Mesodermal cell (in vitro differentiated cells): Measurements from ENCODE around the gene ZBTB5.
"Not testable (repeated sequence)": the region's sequence is repeated elsewhere in the genome, so short reads cannot be mapped to it uniquely, and the experiment has no call there.

Experiments used
- H3K27ac ChIP-seq: 2 replicates; pipeline ENCODE4 v1.7.0; 2013; ENCODE audit warnings: mild to moderate bottlenecking, low read depth, low read length, moderate library complexity; ENCODE audit not compliant: severe bottlenecking
- H3K36me3 ChIP-seq: 2 replicates; pipeline ENCODE4 v1.7.1; 2013; ENCODE audit warnings: mild to moderate bottlenecking, low read length, moderate library complexity; ENCODE audit not compliant: control insufficient read depth, insufficient read depth
- H3K4me1 ChIP-seq: one replicate; pipeline ENCODE4 v1.7.1; 2013; ENCODE audit warnings: mild to moderate bottlenecking, low read length; ENCODE audit not compliant: insufficient read depth, control insufficient read depth, poor library complexity, severe bottlenecking
- H3K4me3 ChIP-seq: 2 replicates; pipeline ENCODE4 v1.7.0; 2013; ENCODE audit warnings: low read length, control low read depth, mild to moderate bottlenecking; ENCODE audit not compliant: insufficient read depth, poor library complexity, severe bottlenecking; ENCODE audit errors: extremely low read depth
- H3K9me3 ChIP-seq: 2 replicates; pipeline ENCODE4 v1.7.1; 2013; ENCODE audit warnings: mild to moderate bottlenecking, low read length, moderate library complexity; ENCODE audit not compliant: control insufficient read depth
- WGBS, 2 experiments: methylation state at CpG; one replicate each; pipeline ENCODE4 v1.1.5; 2013; ENCODE audit warnings: missing lambda C conversion rate in 2 of 2; ENCODE audit not compliant: insufficient coverage in 2 of 2; 5-methylcytosine and 5-hydroxymethylcytosine counted together

Gene ZBTB5

GRCh38 chr9:37399336-37399735, 65.9 kb downstream of the ZBTB5 start:
- 100% methylated on average over 1 of the region's 2 CpGs; no CpG with 5 or more reads in 1 of the 2 experiments for WGBS, 2 experiments
- Histone ChIP-seq H3K9me3 (no peaks in the 10 kb centered on the region), H3K4me3 (no peak overlapping the region), H3K27ac (no peak overlapping the region), H3K36me3 (no peaks in the 10 kb centered on the region), H3K4me1 (no peaks in the 10 kb centered on the region)

DNA sequence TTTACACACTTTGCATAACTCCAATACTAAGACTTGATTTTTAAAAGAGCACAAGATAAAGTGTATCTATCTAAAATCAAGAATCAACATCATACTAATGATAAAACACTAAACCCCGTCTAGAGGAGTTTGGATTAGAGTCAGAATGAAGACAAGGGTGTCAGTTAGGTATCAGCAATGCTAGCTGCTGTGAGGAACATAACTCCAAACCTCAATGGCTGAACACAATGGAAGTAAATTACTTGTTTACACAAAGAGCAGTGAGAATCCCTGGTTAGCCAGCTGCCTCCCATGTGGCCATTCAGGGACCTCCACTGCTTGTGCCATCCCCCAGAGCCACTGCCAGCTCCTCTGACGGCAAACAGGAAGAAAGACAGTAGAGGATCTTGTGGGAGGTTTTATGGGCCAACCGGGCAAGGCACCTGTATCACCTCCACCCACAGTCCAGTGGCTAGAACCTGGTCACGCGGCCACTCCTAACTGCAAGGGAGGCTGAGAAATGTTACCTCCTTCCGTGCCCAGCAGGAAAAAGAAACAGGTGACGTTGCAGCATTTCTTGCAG, 66.7 kb downstream of the ZBTB5 start:
- WGBS, 2 experiments = 94 to 98% methylated on average over 4 of the region's 7 CpGs
- H3K27ac ChIP-seq = no peak overlapping the region
- H3K4me3 ChIP-seq = no peak overlapping the region
- no peaks in the 10 kb centered on the region for H3K9me3 ChIP-seq
- H3K36me3 ChIP-seq = no peaks in the 10 kb centered on the region
- no peaks in the 10 kb centered on the region for H3K4me1 ChIP-seq

GRCh38 chr9:37397948-37398347, 67.3 kb downstream of the ZBTB5 start:
- H3K4me3 ChIP-seq = not testable (repeated sequence)
- 100% methylated on average over 1 of the region's 3 CpGs for WGBS, 2 experiments

DNA sequence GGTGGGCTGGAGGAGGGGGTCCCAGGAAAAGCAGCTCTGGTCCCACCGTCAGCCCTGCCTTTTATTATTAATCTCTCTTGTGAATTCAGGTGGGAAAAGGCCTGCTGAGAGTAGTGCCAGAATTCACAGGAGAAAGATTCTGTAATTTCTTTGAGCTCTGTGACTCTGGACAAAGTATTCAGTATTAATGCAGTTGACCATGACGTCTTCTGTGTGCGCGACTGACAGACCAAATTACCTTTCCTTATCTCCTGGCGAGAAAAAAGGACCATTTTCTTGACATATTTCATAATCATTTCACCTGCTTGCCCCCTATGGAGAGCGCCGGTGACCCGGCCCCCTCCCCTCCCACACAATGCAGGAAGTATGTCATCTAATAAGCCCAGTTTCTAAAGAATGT, 69.6 kb downstream of the ZBTB5 start:
- H3K9me3 ChIP-seq = no peaks in the 10 kb centered on the region
- H3K27ac ChIP-seq = no peak overlapping the region
- WGBS, 2 experiments = 82 to 92% methylated on average over 3 to 5 of the region's 8 CpGs
- H3K4me3 ChIP-seq = no peak overlapping the region
- H3K36me3 ChIP-seq = no peaks in the 10 kb centered on the region
- H3K4me1 ChIP-seq = no peaks in the 10 kb centered on the region

More at GRCh38 chr9:37397948-37398347, 67.3 kb downstream of the ZBTB5 start:
- H3K4me1 ChIP-seq, H3K36me3 ChIP-seq, H3K27ac ChIP-seq, H3K9me3 ChIP-seq: not testable (repeated sequence)

DNA sequence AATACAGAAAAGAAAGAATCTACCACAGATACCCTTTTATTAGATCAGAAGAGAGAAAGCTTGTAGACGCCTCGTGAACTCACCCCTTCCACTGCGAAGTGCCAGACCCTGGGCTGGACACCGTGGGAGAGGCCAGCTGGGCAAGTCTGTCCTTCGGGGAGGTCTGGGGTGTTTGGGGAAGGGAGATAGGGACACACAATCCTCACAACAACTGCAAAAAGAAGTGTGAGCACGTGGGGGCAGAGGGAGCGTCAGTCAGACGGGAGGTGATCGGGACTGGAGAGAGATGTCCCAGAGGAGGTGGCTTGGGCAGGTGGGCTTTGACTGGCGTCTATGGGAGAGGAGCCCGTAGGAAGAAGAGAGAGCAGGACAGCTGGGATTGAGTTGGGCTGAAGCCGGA, 70.0 kb downstream of the ZBTB5 start:
- 64 to 75% methylated on average over 6 to 7 of the region's 12 CpGs for WGBS, 2 experiments
- Histone ChIP-seq H3K4me3 (no peak overlapping the region), H3K4me1 (no peaks in the 10 kb centered on the region), H3K36me3 (no peaks in the 10 kb centered on the region), H3K9me3 (no peaks in the 10 kb centered on the region), H3K27ac (no peak overlapping the region)

DNA sequence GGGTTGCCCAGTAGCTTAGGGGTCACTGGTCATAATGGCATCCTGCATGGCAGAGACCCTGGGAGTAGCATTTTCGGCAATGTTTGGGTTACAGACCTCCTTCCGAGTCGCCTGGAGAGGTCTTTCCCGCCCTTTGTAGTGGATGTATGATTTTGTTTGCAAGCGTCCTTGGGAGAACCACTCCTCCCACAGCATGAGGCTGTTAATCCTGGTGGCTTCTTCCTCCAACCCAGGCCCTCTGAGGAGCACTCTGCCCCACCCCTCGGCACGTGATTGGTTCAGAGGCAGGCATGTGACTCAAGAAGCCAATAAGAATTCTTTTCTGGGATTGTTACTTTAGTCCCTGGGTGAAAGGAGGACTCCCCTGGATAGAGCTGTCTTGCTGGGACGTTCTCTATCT, 73.0 kb downstream of the ZBTB5 start:
- no peak overlapping the region for H3K27ac ChIP-seq
- H3K36me3 ChIP-seq = no peaks in the 10 kb centered on the region
- no peaks in the 10 kb centered on the region for H3K9me3 ChIP-seq
- H3K4me3 ChIP-seq = no peak overlapping the region
- H3K4me1 ChIP-seq = no peaks in the 10 kb centered on the region
- WGBS, 2 experiments = 60 to 95% methylated on average over 3 to 4 of the region's 8 CpGs

DNA sequence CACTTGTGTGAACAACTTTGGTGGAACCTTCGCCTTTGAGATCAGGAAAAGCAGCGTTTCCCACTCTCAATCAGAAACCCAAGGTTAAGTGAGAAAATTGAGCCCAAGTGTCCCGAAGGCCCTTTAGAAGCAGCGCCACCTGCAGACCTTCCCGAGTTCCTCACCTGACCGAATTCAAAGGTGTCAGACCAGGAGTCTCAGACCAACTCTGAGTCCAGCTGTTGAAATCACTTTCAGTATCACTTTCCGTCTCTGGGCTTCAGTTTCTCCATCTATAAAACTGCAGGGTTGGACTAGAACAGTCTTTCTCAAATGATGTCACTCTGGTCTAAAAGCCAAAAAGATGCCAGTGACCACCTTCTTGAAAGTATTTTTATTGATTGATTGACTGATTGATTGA, 74.5 kb downstream of the ZBTB5 start:
- no peaks in the 10 kb centered on the region for H3K4me1 ChIP-seq
- H3K9me3 ChIP-seq = no peaks in the 10 kb centered on the region
- H3K27ac ChIP-seq = no peak overlapping the region
- WGBS, 2 experiments = 38 to 42% methylated on average over 7 of the region's 7 CpGs
- no peak overlapping the region for H3K4me3 ChIP-seq
- H3K36me3 ChIP-seq = no peaks in the 10 kb centered on the region
